Adrenal gland (tissue), 12 donors: ENCODE results near the gene AVPR1B. TPM values are rescaled to one million over a fixed set of nuclear protein-coding genes. Genes with fewer than 3 reads are reported as not detected.
"Not testable (repeated sequence)": the region's sequence is repeated elsewhere in the genome, so short reads cannot be mapped to it uniquely, and the experiment has no call there.

Source experiments
- DNase-seq, 7 donors: peaks; one replicate each; pipeline ENCODE4 v3.0.0-alpha.2; 2019 to 2020
- H3K27ac ChIP-seq, 5 donors: fragments of 200-600 bp; sonication (generic) in 4 of 5; 1 replicate in 3 of 5; 2 replicates in 2 of 5; pipeline versions ENCODE4 v1.5.1 to v1.8.0; 2016 to 2020; ENCODE audit warnings: mild to moderate bottlenecking in 1 of 5
- H3K27me3 ChIP-seq: fragments of 200-600 bp; 2 replicates; pipeline ENCODE4 v1.8.0; 2021
- H3K36me3 ChIP-seq, 2 donors: fragments of 200-600 bp; replicated peaks in 1 of 2; 1 replicate in 1 of 2; 2 replicates in 1 of 2; pipeline versions ENCODE4 v1.5.1 to v1.8.0; 2018 to 2022
- H3K4me1 ChIP-seq, 2 donors: fragments of 200-600 bp; replicated peaks in 1 of 2; 1 replicate in 1 of 2; 2 replicates in 1 of 2; pipeline versions ENCODE4 v1.5.1 to v1.8.0; 2018 to 2021
- H3K4me3 ChIP-seq, 4 donors: fragments of 200-600 bp; sonication (generic) in 3 of 4; one replicate each; pipeline ENCODE4 v1.5.1; 2016 to 2018
- H3K9me3 ChIP-seq, 3 donors: fragments of 200-600 bp; sonication (generic) in 1 of 3; replicated peaks in 1 of 3; 1 replicate in 2 of 3; 2 replicates in 1 of 3; pipeline versions ENCODE4 v1.5.1 to v1.8.0; 2016 to 2021
- CTCF ChIP-seq, 6 experiments: fragments of 450-650 bp in 4 of 6; fragments of 200-600 bp in 2 of 6; sonication (generic) in 1 of 6; IDR thresholded peaks; 1 replicate in 5 of 6; 2 replicates in 1 of 6; pipeline versions ENCODE4 v1.5.1 to v1.8.0; 2016 to 2021; ENCODE audit warnings: antibody characterized with exemption in 6 of 6, mild to moderate bottlenecking in 2 of 6, moderate library complexity in 1 of 6
- POLR2A ChIP-seq, 2 donors: fragments of 450-650 bp; IDR thresholded peaks; one replicate each; pipeline ENCODE4 v1.6.1; 2017; ENCODE audit warnings: antibody characterized with exemption in 2 of 2, mild to moderate bottlenecking in 2 of 2, moderate library complexity in 1 of 2
- WGBS, 4 donors: extraction: QIAGEN DNeasy Blood & Tissue Kit in 2 of 4; methylation state at CpG; one replicate each; pipeline versions ENCODE4 v1.1.5 to v1.1.7; 2013 to 2017; 5-methylcytosine and 5-hydroxymethylcytosine counted together
- intact Hi-C, 2 donors: fragments of 100-400 bp; cut with DNase I; formaldehyde crosslinking; loops; one replicate each; pipeline versions ENCODE4 v1.14.1 to v1.15.0; 2022 to 2023
- polyA plus RNA-seq, 3 donors: library from polyadenylated mRNA; stranded (reverse); fragments of 200-250 nt in 2 of 3; fragments of 350-450 nt in 1 of 3; fragmentation: Illumina TruSeq in 1 of 3; extraction: RNeasy Lipid Tissue Mini Kit (QIAGEN cat#74804) in 1 of 3; gene quantifications; one replicate each; pipeline ENCODE4 v1.2.3, GENCODE V29; 2013 to 2014
- small RNA-seq, 2 donors: library from RNA; depleted of rRNA; stranded (forward); fragments of <200 nt; gene quantifications; one replicate each; pipeline ENCODE3, GENCODE V24; 2016
- total RNA-seq, 9 donors: library from RNA; depleted of rRNA in 4 of 9; stranded (reverse); fragments of >200 nt in 4 of 9; fragments of 120-200 nt in 1 of 9; fragmentation: NEBNext Ultra II Directional in 1 of 9; extraction: Animal tissue kit (Norgen Biotek cat#: 25700) in 1 of 9; gene quantifications; one replicate each; pipeline versions ENCODE4 v1.1.0 to v1.2.4, GENCODE V29; 2013 to 2023
- donor health status: healthy with polysubstance abuse.
- donor health status: Bipolar disorder and iron deficiency.
- donor health status: DM: yes; HTN: yes; CAD: no.
- donor health status: DM: no; HTN: no; CAD: no.
- donor health status: DM: no; HTN: no; CAD: no.
- donor health status: DM: yes; HTN: yes; CAD: no.

AVPR1B gene
- total and polyA plus RNA-seq, 12 donors: not detected

DNA sequence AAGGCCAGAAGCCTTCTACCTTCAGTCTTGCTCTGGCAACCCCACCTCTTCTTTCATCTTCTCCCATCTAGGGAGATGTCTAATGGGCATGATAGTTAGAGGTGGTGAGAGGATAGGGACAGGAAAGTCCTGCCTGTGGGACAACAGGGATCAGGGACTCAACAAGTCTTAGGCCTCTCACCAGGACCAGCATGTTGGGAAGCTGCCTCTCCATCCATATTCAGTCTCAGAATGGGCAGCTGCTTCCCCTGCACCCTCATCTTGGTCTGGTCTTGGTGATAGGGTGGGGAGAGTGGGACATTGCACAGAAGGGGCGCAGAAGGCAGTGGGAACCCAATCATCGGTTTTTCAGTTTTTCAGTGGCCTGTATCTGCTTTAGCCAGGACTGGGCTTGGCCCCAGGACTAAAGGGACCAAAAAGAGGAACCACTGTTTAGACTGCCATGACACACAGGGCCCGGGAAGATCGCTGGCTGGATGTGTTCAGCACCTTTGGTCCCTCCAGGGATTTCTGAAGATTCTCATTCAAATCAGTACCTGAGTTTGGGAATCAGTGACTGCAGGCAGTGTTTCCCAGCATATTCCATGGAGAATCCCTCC is 51.5 kb downstream of the AVPR1B start:
- Histone ChIP-seq H3K27ac (no peak overlapping the region), H3K9me3 (no peaks in the 10 kb centered on the region), H3K4me1 (no peaks in the 10 kb centered on the region), H3K27me3 (no peaks in the 10 kb centered on the region), H3K4me3 (no peak overlapping the region), H3K36me3 (no peaks in the 10 kb centered on the region)
- intact Hi-C loops: no loop called here
- no peak for DNase-seq
- TF ChIP-seq CTCF (IDR thresholded peaks at IDR 0.05) (no peak), POLR2A (IDR thresholded peaks at IDR 0.05) (no peak)
- WGBS, 4 donors: 75 to 96% (median 89%) methylated on average over 3 to 4 of the region's 4 CpGs

DNA sequence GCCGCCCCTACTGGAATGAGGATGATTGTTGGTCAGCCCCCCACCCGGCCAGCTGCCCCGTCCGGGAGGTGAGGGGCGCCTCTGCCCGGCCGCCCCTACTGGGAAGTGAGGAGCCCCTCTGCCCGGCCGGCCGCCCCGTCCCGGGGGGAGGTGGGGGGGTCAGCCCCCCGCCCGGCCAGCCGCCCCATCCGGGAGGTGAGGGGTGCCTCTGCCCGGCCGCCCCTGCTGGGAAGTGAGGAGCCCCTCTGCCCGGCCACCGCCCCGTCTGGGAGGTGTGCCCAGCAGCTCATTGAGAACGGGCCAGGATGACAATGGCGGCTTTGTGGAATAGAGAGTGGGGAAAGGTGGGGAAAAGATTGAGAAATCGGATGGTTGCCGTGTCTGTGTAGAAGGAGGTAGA is 52.7 kb downstream of the AVPR1B start:
- H3K4me3 ChIP-seq, intact Hi-C loops, H3K27me3 ChIP-seq, H3K27ac ChIP-seq, H3K9me3 ChIP-seq, H3K4me1 ChIP-seq, H3K36me3 ChIP-seq, DNase-seq: not testable (repeated sequence)
- WGBS, 4 donors: 93 to 99% (median 97%) methylated on average over 7 to 20 of the region's 25 CpGs

- H3K9me3 ChIP-seq, H3K27ac ChIP-seq, H3K36me3 ChIP-seq, H3K4me3 ChIP-seq, DNase-seq, intact Hi-C loops, H3K4me1 ChIP-seq, H3K27me3 ChIP-seq: not testable (repeated sequence)
- WGBS, 4 donors: 95 to 97% (median 95%) methylated on average over 11 to 26 of the region's 35 CpGs; no CpG with 5 or more reads in 1 of the 4 donors
These were observed 53.2 kb downstream of the AVPR1B start for GRCh38 chr1:206064001-206064400.

GRCh38 chr1:206062464-206062863 is 54.7 kb downstream of the AVPR1B start:
- no peaks in the 10 kb centered on the region for H3K36me3 ChIP-seq
- H3K4me1 ChIP-seq: no peaks in the 10 kb centered on the region
- no peak for TF ChIP-seq CTCF (IDR thresholded peaks at IDR 0.05)
- no peak for TF ChIP-seq POLR2A (IDR thresholded peaks at IDR 0.05)
- H3K9me3 ChIP-seq: no peaks in the 10 kb centered on the region
- 77 to 91% (median 83%) methylated on average over 4 to 6 of the region's 6 CpGs for WGBS, 4 donors
- no peak overlapping the region for H3K27ac ChIP-seq
- H3K4me3 ChIP-seq: no peak overlapping the region
- DNase-seq: no peak
- H3K27me3 ChIP-seq: no peaks in the 10 kb centered on the region
- intact Hi-C loops: no loop called here

- Histone ChIP-seq H3K36me3 (no peaks in the 10 kb centered on the region), H3K27me3 (no peaks in the 10 kb centered on the region), H3K4me1 (no peaks in the 10 kb centered on the region), H3K4me3 (no peak overlapping the region), H3K9me3 (no peaks in the 10 kb centered on the region), H3K27ac (no peak overlapping the region)
- DNase-seq: no peak
- WGBS, 4 donors: 94 to 97% (median 96%) methylated on average over 3 of the region's 3 CpGs
- intact Hi-C loops: no loop called here
- TF ChIP-seq CTCF (IDR thresholded peaks at IDR 0.05) (no peak), POLR2A (IDR thresholded peaks at IDR 0.05) (no peak)
These were observed 56.3 kb downstream of the AVPR1B start for GRCh38 chr1:206060844-206061243.

Small RNA genes lying within 50 kb of the gene (small RNA-seq; reads per million reads assigned to genes)
- gene RF00271: 0 reads per million in 2 donors

Other genes with a start within 250 kb of the AVPR1B start
- gene SLC26A9, start 173.9 kb downstream of the AVPR1B start, total RNA-seq: under 1 TPM in 2 of 9 donors, not detected in 7; 0.04 to 0.11 TPM
- under 1 TPM in 1 of 3 donors, not detected in 2; 0.03 TPM for gene SLC26A9, start 173.9 kb downstream of the AVPR1B start, polyA plus RNA-seq
- 1 to 10 TPM in 2 of 9 donors, under 1 TPM in 7; 0.17 to 1.9 (median 0.67) TPM for gene RAB7B, start 114.0 kb downstream of the AVPR1B start, total RNA-seq
- gene RAB7B, start 114.0 kb downstream of the AVPR1B start, polyA plus RNA-seq: 1 to 10 TPM in 2 of 3 donors, under 1 TPM in 1; 0.88 to 3.5 (median 1.0) TPM
- gene CTSE, start 93.5 kb downstream of the AVPR1B start, total RNA-seq: under 1 TPM in 1 of 9 donors, not detected in 8; 0.11 TPM
- gene CTSE, start 93.5 kb downstream of the AVPR1B start, polyA plus RNA-seq: under 1 TPM in 1 of 3 donors, not detected in 2; 0.07 TPM
- gene RHEX, start 64.2 kb downstream of the AVPR1B start, total RNA-seq: under 1 TPM in 1 of 9 donors, not detected in 8; 0.33 TPM
- gene RHEX, start 64.2 kb downstream of the AVPR1B start, polyA plus RNA-seq: under 1 TPM in 2 of 3 donors, not detected in 1; 0.13 to 0.17 TPM
- gene FAM72A, start 85.5 kb upstream of the AVPR1B start, total RNA-seq: 1 to 10 TPM in 8 of 9 donors, under 1 TPM in 1; 0.52 to 8.9 (median 3.9) TPM
- 1 to 10 TPM; 1.5 to 3.1 (median 2.6) TPM for gene FAM72A, start 85.5 kb upstream of the AVPR1B start, polyA plus RNA-seq
- 100 to 1,000 TPM in 2 of 9 donors, 10 to 100 TPM in 7; 38.2 to 119 (median 57.4) TPM for gene SRGAP2, start 86.2 kb upstream of the AVPR1B start, total RNA-seq
- 10 to 100 TPM; 18.9 to 52.8 (median 28.2) TPM for gene SRGAP2, start 86.2 kb upstream of the AVPR1B start, polyA plus RNA-seq